ENCODE measurements around the gene TOB1. TPM values are rescaled to one million over a fixed set of nuclear protein-coding genes. Genes with fewer than 3 reads are reported as not detected.

Gene TOB1
- total RNA-seq, 2 experiments from 2014 or later: 15.2 to 26.4 TPM

DNA sequence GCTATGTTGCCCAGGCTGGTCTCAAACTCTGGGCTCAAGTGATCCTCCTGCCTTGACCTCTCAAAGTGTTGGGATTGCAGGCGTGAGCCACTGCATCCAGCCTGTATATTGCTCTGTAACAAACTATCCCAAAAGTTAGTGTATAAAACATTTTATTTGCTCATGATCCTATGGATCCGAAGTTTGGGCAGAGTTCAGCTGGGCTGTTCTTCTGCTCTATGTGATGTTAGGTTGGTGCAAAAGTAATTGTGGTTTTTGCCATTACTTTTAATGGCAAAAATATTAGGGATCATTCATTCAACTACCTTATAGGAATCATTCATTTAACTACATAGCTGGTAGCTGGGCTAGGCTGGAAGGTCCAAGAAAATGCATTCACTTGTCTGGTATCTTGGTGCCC lies 43.6 kb downstream of the TOB1 start:
- H3K36me3 ChIP-seq (ENCODE audit: insufficient read depth, low read length): no peaks in the 10 kb centered on the region
- H3K4me1 ChIP-seq (ENCODE audit: insufficient read depth, low read length, poor library complexity, severe bottlenecking): no peaks in the 10 kb centered on the region
- no peak overlapping the region for H3K4me2 ChIP-seq (ENCODE audit: low read length)
- CTCF ChIA-PET (ENCODE audit: unreplicated experiment): no interaction called here
- TF ChIP-seq, protein P1, sequence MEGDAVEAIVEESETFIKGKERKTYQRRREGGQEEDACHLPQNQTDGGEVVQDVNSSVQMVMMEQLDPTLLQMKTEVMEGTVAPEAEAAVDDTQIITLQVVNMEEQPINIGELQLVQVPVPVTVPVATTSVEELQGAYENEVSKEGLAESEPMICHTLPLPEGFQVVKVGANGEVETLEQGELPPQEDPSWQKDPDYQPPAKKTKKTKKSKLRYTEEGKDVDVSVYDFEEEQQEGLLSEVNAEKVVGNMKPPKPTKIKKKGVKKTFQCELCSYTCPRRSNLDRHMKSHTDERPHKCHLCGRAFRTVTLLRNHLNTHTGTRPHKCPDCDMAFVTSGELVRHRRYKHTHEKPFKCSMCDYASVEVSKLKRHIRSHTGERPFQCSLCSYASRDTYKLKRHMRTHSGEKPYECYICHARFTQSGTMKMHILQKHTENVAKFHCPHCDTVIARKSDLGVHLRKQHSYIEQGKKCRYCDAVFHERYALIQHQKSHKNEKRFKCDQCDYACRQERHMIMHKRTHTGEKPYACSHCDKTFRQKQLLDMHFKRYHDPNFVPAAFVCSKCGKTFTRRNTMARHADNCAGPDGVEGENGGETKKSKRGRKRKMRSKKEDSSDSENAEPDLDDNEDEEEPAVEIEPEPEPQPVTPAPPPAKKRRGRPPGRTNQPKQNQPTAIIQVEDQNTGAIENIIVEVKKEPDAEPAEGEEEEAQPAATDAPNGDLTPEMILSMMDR (conservative IDR thresholded peaks at IDR 0.05; ENCODE audit: low read length): no peak
- no peak for TF ChIP-seq EZH2phosphoT487 (IDR thresholded peaks at IDR 0.05; ENCODE audit: borderline replicate concordance, low read depth, low read length)
- intact Hi-C loops (cut with micrococcal nuclease; ENCODE audit: unreplicated experiment): loop anchor here (5.0 kb wide), 1 partner anchor 40 kb away; no protein-coding TSS in a partner anchor
- H3K4me3 ChIP-seq (ENCODE audit: low read depth, low read length, poor library complexity, severe bottlenecking): no peak overlapping the region
- DNase-seq (ENCODE audit: low spot score): no peak
- BruUV-seq (replicated peaks): no TSS peak
- no peaks in the 10 kb centered on the region for H3K9me3 ChIP-seq (ENCODE audit: low read length)
- H3K9me2 ChIP-seq (ENCODE audit: insufficient read depth, low read length): no peaks in the 10 kb centered on the region
- H4K20me1 ChIP-seq (ENCODE audit: insufficient read depth, low read length): no peaks in the 10 kb centered on the region
- no peak overlapping the region for H2AFZ ChIP-seq (ENCODE audit: low read length)
- H3K27ac ChIP-seq (ENCODE audit: low read depth, low read length, poor library complexity, severe bottlenecking): no peak overlapping the region
- POLR2A ChIA-PET: no interaction called here
- H3K79me2 ChIP-seq (ENCODE audit: insufficient read depth, low read depth, low read length): no peaks in the 10 kb centered on the region

DNA sequence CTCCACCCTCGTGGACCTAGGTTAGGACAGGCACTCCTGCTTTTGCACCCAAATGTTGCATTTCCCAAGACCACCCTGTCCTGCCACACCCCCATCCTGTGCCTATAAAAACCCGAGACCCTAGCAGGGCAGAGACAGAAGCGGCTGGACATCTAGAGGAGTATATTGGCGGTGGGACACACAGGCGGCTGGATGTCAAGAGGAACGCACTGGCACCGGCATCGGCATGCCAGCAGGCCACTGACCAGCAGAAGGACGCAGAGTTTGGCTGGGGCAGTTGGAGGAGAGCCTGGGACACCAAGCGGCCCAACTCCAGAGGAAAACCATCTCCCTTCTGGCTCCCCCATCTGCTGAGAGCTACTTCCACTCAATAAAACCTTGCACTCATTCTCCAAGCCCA lies 45.5 kb downstream of the TOB1 start:
- CTCF ChIA-PET (ENCODE audit: unreplicated experiment): no interaction called here

More for the DNA sequence above, 45.5 kb downstream of the TOB1 start:
- no TSS peak for BruUV-seq (replicated peaks)
- POLR2A ChIA-PET: no interaction called here
- Histone ChIP-seq H2AFZ (ENCODE audit: low read length) (no peak overlapping the region), H3K4me1 (ENCODE audit: insufficient read depth, low read length, poor library complexity, severe bottlenecking) (no peaks in the 10 kb centered on the region), H3K4me3 (ENCODE audit: low read depth, low read length, poor library complexity, severe bottlenecking) (no peak overlapping the region), H3K36me3 (ENCODE audit: insufficient read depth, low read length) (no peaks in the 10 kb centered on the region), H3K9me3 (ENCODE audit: low read length) (no peaks in the 10 kb centered on the region), H3K79me2 (ENCODE audit: insufficient read depth, low read depth, low read length) (no peaks in the 10 kb centered on the region), H3K9me2 (ENCODE audit: insufficient read depth, low read length) (no peaks in the 10 kb centered on the region), H3K4me2 (ENCODE audit: low read length) (no peak overlapping the region), H3K27ac (ENCODE audit: low read depth, low read length, poor library complexity, severe bottlenecking) (no peak overlapping the region), H4K20me1 (ENCODE audit: insufficient read depth, low read length) (no peaks in the 10 kb centered on the region)
- no peak for DNase-seq (ENCODE audit: low spot score)
- intact Hi-C loops (cut with micrococcal nuclease; ENCODE audit: unreplicated experiment): loop anchor here (5.0 kb wide), 1 partner anchor 38 kb away; no protein-coding TSS in a partner anchor
- TF ChIP-seq EZH2phosphoT487 (IDR thresholded peaks at IDR 0.05; ENCODE audit: borderline replicate concordance, low read depth, low read length): no peak
- TF ChIP-seq, protein P1 (conservative IDR thresholded peaks at IDR 0.05; ENCODE audit: low read length): no peak
